Activated naive CD4-positive, alpha-beta T cell treated with anti-CD3 and anti-CD28 coated beads for 36 hours (primary cell): ENCODE results near the gene ACSF2. TPM values are rescaled to one million over a fixed set of nuclear protein-coding genes. Genes with fewer than 3 reads are reported as not detected.

ENCODE experiments used
- CTCF ChIA-PET: fragments of 350-600 bp; sonication (Branson Sonifier 250); formaldehyde crosslinking; loops from one replicate; lab custom pipeline; 2021; ENCODE audit warnings: antibody characterized with exemption; lab: Charles Lee
- DNase-seq: peaks from one replicate; pipeline ENCODE4 v3.0.0-alpha.2; 2020
- H3K27ac Mint-ChIP-seq: one replicate; pipeline ENCODE4 v1.8.0; 2021; ENCODE audit warnings: mild to moderate bottlenecking, mixed read lengths
- H3K27me3 Mint-ChIP-seq: one replicate; pipeline ENCODE4 v1.8.0; 2021; ENCODE audit warnings: low read depth, mixed read lengths
- H3K36me3 Mint-ChIP-seq: one replicate; pipeline ENCODE4 v1.8.0; 2021; ENCODE audit warnings: low read depth, mixed read lengths
- H3K4me1 Mint-ChIP-seq: one replicate; pipeline ENCODE4 v1.8.0; 2021; ENCODE audit warnings: low read depth, mixed read lengths
- H3K4me3 Mint-ChIP-seq: one replicate; pipeline ENCODE4 v1.8.0; 2021; ENCODE audit warnings: mild to moderate bottlenecking, moderate library complexity, mixed read lengths
- H3K9me3 Mint-ChIP-seq: one replicate; pipeline ENCODE4 v1.8.0; 2021; ENCODE audit warnings: mixed read lengths
- intact Hi-C: fragments of 100-400 bp; cut with micrococcal nuclease; formaldehyde crosslinking; loops from one replicate; pipeline ENCODE4 v1.15.1; 2023
- total RNA-seq, 2 experiments: library from RNA; stranded (reverse); gene quantifications; one replicate each; pipeline ENCODE4 v1.2.3, GENCODE V29; 2021

ACSF2 gene
- total RNA-seq, result 10 to 100 TPM; 19.7 to 20.7 TPM

DNA sequence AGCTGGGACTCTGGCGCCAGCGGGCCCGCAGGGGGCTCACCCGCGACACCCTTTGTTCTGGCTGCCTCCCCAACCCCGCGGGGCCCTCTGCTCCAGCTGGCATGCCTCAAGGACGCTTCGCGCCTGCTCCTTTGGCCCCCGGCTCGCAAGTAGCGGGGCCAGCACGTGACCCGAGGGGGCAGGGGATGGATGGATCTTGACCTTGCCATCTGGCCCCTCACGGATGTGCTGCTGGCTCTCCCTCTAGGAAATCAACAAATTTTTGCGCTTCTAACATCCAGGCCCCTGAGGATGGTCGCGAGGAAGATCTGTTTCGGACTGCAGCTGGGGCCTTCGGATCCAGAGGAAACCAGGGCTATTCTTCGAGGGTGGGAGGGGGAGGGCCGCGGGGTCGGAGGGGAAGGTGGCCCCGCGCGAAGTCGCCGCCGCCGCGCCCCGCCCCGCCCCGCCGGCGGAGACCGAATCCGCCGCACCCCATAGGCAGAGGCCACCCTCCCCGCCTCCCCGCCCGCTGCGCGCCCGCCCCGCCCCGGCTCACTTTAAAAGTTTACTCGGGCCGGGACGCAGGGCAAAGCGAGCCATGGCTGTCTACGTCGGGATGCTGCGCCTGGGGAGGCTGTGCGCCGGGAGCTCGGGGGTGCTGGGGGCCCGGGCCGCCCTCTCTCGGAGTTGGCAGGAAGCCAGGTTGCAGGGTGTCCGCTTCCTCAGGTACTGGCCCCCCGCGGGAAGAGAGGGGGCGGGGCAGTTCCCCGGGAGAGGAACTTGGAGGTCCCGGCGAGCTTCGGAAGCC lies at the start of gene ACSF2:
ACSF2 (plus strand) TSS at position 537 of the 790 bp plus-strand sequence; CDS start at position 581, 44 bp downstream.
- Mint-ChIP-seq H3K4me1 (peaks cover 26% of the 10 kb centered on the region), H3K4me3 (peak within 1 kb of the TSS; percentile 77)
- CTCF ChIA-PET, result interaction anchor here (0.7 to 2.9 kb wide), 6 partner anchors 28 to 226 kb away, joined by 3 to 11 read pairs (median 3); partner anchors contain the start of gene LRRC59

DNA sequence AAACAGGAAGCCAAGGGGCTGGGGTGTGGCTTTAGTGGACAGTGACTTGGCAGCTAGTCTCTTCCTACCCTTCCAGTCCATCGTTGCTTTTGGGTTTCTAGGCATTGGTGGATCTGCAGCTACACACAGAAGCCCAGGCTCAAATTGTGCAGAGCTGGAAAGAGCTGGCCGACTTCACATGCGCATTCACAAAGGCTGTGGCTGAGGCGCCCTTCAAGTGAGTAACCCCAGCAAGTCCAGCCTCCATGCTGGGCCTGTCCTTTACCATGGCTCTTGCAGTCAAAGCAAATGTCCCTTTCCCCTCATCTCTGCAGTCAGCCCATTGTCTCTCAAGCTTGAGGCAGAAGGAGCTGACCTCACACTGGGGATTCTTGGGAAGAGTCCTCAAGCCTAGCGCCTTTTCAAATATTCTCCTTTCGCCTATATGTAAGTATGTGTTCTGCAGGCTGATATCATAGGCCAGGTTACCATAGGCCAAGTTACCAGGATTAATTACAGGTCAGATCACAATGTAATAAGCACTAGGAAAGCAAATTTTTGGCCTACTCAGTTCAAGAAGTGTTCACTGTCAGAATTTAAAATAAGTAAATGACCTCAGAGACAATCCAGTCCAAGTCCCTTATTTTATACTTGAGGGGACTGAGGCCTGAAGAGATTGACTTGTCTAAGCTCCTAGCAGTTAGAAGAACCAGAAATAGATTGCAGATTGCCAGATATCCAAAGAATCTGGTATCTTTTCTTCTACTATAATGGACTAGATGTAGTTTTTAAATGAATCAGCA lies 46.5 kb upstream of the ACSF2 start:
- intact Hi-C loops, result no loop called here
- H3K27ac Mint-ChIP-seq, result no peak overlapping the region
- H3K4me1 Mint-ChIP-seq, result no peaks in the 10 kb centered on the region
- H3K36me3 Mint-ChIP-seq, result peaks cover 51% of the 10 kb centered on the region
- no peak overlapping the region for H3K4me3 Mint-ChIP-seq
- no peaks in the 10 kb centered on the region for H3K9me3 Mint-ChIP-seq
- DNase-seq, result no peak
- CTCF ChIA-PET, result interaction anchor here (1.7 kb wide), 1 partner anchor 18 kb away, joined by 8 read pairs; the partner anchor contains the start of gene LRRC59
- no peaks in the 10 kb centered on the region for H3K27me3 Mint-ChIP-seq

More for the DNA sequence above, at the start of gene ACSF2:
- DNase-seq, result peak; percentile 77
- intact Hi-C loops, result loop anchor here (1.0 to 2.0 kb wide), 2 partner anchors 29 to 53 kb away; partner anchors contain the start of genes EME1, LRRC59 and MRPL27
- no peaks in the 10 kb centered on the region for H3K9me3 Mint-ChIP-seq
- no peaks in the 10 kb centered on the region for H3K36me3 Mint-ChIP-seq
- no peak within 1 kb of the TSS for H3K27ac Mint-ChIP-seq
- H3K27me3 Mint-ChIP-seq, result no peaks in the 10 kb centered on the region

DNA sequence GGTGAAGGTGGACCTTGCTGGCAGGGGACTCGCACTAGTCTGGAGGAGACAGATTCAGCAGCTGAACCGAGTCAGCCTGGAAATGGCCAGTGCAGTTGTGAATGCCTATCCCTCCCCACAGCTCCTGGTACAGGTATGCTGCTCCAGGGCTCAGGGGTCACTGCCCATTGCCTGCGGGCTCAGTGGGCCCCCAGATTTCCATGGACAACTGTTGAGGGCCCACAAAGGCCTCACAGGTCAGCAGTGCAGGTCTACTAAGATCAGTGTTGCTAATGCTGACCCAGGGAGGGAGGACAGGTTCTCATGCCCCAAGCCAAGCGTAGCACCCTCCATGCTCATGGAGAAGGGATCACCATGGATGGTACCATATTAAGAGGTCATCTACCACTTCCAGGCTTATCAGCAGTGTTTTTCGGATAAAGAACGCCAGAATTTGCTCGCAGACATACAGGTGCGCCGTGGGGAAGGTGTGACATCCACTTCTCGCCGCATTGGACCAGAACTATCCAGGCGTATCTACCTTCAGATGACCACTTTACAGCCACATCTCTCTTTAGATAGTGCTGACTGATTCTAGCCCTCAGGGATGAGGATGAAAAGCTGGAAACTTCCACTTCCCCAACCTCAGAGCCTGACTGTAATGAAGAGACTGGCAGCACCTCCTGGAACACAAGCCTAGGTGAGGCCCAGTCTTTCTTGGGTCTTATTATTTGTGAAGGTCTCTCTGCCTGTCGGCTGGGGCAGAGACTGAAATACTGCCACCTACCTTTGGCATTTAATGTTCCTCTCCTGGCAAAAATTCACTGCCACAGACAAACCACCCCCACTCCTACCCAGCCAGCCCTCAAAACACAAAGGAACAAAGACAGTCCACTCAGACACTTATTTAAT lies 45.4 kb upstream of the ACSF2 start:
- Mint-ChIP-seq H3K27ac (no peak overlapping the region), H3K27me3 (no peaks in the 10 kb centered on the region), H3K9me3 (no peaks in the 10 kb centered on the region), H3K4me1 (no peaks in the 10 kb centered on the region), H3K4me3 (no peak overlapping the region), H3K36me3 (peaks cover 49% of the 10 kb centered on the region)
- intact Hi-C loops, result no loop called here
- CTCF ChIA-PET, result interaction anchor here (0.6 to 1.0 kb wide), 4 partner anchors 10 to 109 kb away, joined by 3 to 4 read pairs (median 3); no protein-coding TSS in a partner anchor
- DNase-seq, result no peak

GRCh38 chr17:50381260-50381815 lies 44.7 kb upstream of the ACSF2 start:
- H3K36me3 Mint-ChIP-seq, result peaks cover 48% of the 10 kb centered on the region

GRCh38 chr17:50381920-50382319 lies 44.1 kb upstream of the ACSF2 start:
- Mint-ChIP-seq H3K4me3 (no peak overlapping the region), H3K4me1 (no peaks in the 10 kb centered on the region), H3K9me3 (no peaks in the 10 kb centered on the region), H3K36me3 (peaks cover 43% of the 10 kb centered on the region), H3K27ac (no peak overlapping the region), H3K27me3 (no peaks in the 10 kb centered on the region)
- DNase-seq, result no peak
- intact Hi-C loops, result no loop called here
- CTCF ChIA-PET, result interaction anchor here (0.7 to 1.8 kb wide), 3 partner anchors 20 to 182 kb away, joined by 3 to 5 read pairs (median 4); no protein-coding TSS in a partner anchor

More at GRCh38 chr17:50381260-50381815, 44.7 kb upstream of the ACSF2 start:
- Mint-ChIP-seq H3K27me3 (no peaks in the 10 kb centered on the region), H3K9me3 (no peaks in the 10 kb centered on the region), H3K4me1 (no peaks in the 10 kb centered on the region), H3K4me3 (no peak overlapping the region), H3K27ac (no peak overlapping the region)
- CTCF ChIA-PET, result interaction anchor here (0.7 to 1.8 kb wide), 4 partner anchors 9 to 181 kb away, joined by 3 to 5 read pairs (median 4); no protein-coding TSS in a partner anchor
- DNase-seq, result no peak
- intact Hi-C loops, result no loop called here

- H3K4me3 Mint-ChIP-seq, result no peak overlapping the region
- CTCF ChIA-PET, result interaction anchor here (0.6 to 1.8 kb wide), 2 partner anchors 183 to 213 kb away, joined by 3 to 5 read pairs; no protein-coding TSS in a partner anchor
- H3K9me3 Mint-ChIP-seq, result no peaks in the 10 kb centered on the region
- intact Hi-C loops, result no loop called here
- H3K27ac Mint-ChIP-seq, result no peak overlapping the region
- no peaks in the 10 kb centered on the region for H3K27me3 Mint-ChIP-seq
- peaks cover 46% of the 10 kb centered on the region for H3K36me3 Mint-ChIP-seq
- H3K4me1 Mint-ChIP-seq, result no peaks in the 10 kb centered on the region
- no peak for DNase-seq
Observed at GRCh38 chr17:50382931-50383330, 43.1 kb upstream of the ACSF2 start.

- Mint-ChIP-seq H3K4me3 (no peak overlapping the region), H3K36me3 (peaks cover 40% of the 10 kb centered on the region), H3K9me3 (no peaks in the 10 kb centered on the region), H3K27me3 (no peaks in the 10 kb centered on the region), H3K27ac (peak overlapping the region; percentile 5), H3K4me1 (no peaks in the 10 kb centered on the region)
- intact Hi-C loops, result no loop called here
- CTCF ChIA-PET, result interaction anchor here (0.8 kb wide), 1 partner anchor 13 kb away, joined by 4 read pairs; no protein-coding TSS in a partner anchor
- DNase-seq, result no peak
Observed at GRCh38 chr17:50386510-50386909, 39.5 kb upstream of the ACSF2 start.

DNA sequence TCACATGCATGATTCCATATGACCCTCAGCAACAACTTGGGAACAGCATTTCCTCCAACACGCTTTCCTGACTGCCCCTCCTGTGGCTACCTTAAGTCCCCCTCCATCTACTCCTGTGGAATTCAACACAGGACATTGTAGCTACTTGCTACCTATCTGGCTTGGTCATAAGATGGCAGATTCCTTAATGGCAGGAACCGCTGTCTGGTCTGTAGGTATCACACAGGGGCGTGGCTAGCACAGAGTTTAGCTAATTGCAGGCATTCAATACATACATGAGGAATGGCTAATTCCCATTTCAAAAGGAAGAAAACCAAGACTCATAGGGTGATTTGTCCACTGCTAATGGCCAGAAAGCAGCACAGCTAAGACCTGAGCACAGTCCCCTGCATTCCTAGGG lies 37.3 kb upstream of the ACSF2 start:
- Mint-ChIP-seq H3K4me3 (no peak overlapping the region), H3K27ac (no peak overlapping the region), H3K4me1 (peaks cover 2% of the 10 kb centered on the region), H3K36me3 (peaks cover 41% of the 10 kb centered on the region), H3K9me3 (no peaks in the 10 kb centered on the region), H3K27me3 (no peaks in the 10 kb centered on the region)
- intact Hi-C loops, result no loop called here
- no peak for DNase-seq
- CTCF ChIA-PET, result interaction anchor here (1.1 to 1.9 kb wide), 2 partner anchors 9 to 26 kb away, joined by 5 to 11 read pairs; partner anchors contain the start of gene LRRC59

- H3K27ac Mint-ChIP-seq, result no peak overlapping the region
- intact Hi-C loops, result no loop called here
- DNase-seq, result no peak
- no peaks in the 10 kb centered on the region for H3K9me3 Mint-ChIP-seq
- H3K4me1 Mint-ChIP-seq, result peaks cover 7% of the 10 kb centered on the region
- H3K27me3 Mint-ChIP-seq, result no peaks in the 10 kb centered on the region
- peaks cover 43% of the 10 kb centered on the region for H3K36me3 Mint-ChIP-seq
- CTCF ChIA-PET, result interaction anchor here (1.1 to 4.3 kb wide), 3 partner anchors 8 to 28 kb away, joined by 5 to 19 read pairs (median 11); partner anchors contain the start of gene LRRC59
- no peak overlapping the region for H3K4me3 Mint-ChIP-seq
Observed at GRCh38 chr17:50389534-50389933, 36.5 kb upstream of the ACSF2 start.

- Mint-ChIP-seq H3K9me3 (no peaks in the 10 kb centered on the region), H3K36me3 (peaks cover 39% of the 10 kb centered on the region), H3K4me1 (peaks cover 29% of the 10 kb centered on the region), H3K27ac (no peak overlapping the region), H3K27me3 (no peaks in the 10 kb centered on the region), H3K4me3 (no peak overlapping the region)
- intact Hi-C loops, result no loop called here
- DNase-seq, result no peak
- CTCF ChIA-PET, result interaction anchor here (4.3 kb wide), 1 partner anchor 31 kb away, joined by 19 read pairs; no protein-coding TSS in a partner anchor
Observed at GRCh38 chr17:50392621-50393020, 33.4 kb upstream of the ACSF2 start.

DNA sequence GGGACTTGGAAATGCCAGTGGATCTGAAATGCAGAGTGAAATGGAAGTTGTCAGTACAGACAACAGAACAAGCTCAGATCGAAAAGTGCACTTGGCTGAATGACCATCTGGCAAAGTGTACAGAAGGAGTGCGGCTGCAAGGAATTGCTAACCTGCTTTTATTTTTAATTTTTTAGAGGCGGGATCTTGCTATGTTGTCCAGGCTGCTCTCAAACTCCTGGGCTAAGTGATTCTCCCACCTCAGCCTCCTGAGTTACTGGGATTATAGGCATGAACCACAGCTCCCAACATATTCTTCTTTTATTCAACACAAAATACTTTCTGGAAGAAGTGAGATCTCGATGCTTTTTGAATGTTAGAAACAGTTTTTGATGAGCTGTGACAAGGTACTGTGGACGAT lies 32.3 kb upstream of the ACSF2 start:
- no peak overlapping the region for H3K27ac Mint-ChIP-seq
- H3K9me3 Mint-ChIP-seq, result no peaks in the 10 kb centered on the region
- CTCF ChIA-PET, result interaction anchor here (4.3 kb wide), 1 partner anchor 32 kb away, joined by 19 read pairs; no protein-coding TSS in a partner anchor
- H3K4me1 Mint-ChIP-seq, result peaks cover 32% of the 10 kb centered on the region
- no peak overlapping the region for H3K4me3 Mint-ChIP-seq
- H3K27me3 Mint-ChIP-seq, result no peaks in the 10 kb centered on the region
- DNase-seq, result no peak
- H3K36me3 Mint-ChIP-seq, result peaks cover 30% of the 10 kb centered on the region
- intact Hi-C loops, result no loop called here
